PC-9 (cell line): ENCODE results near the gene FCSK. TPM values are rescaled to one million over a fixed set of nuclear protein-coding genes. Genes with fewer than 3 reads are reported as not detected.
"Not testable (repeated sequence)": the region's sequence is repeated elsewhere in the genome, so short reads cannot be mapped to it uniquely, and the experiment has no call there.

ENCODE experiments used
- BruUV-seq: library from RNA; stranded (reverse); fragments of 400-500 nt; replicated peaks from 2 replicates; lab custom pipeline; 2021; lab: Mats Ljungman, UMichigan
- CTCF ChIA-PET: fragments of 300-600 bp; sonication (Branson Sonifier 250); formaldehyde crosslinking; loops from one replicate; lab custom pipeline; 2022; ENCODE audit warnings: antibody characterized with exemption; lab: Charles Lee
- POLR2A ChIA-PET: fragments of 300-600 bp; sonication (Branson Sonifier 250); formaldehyde crosslinking; loops from one replicate; lab custom pipeline; 2022; ENCODE audit warnings: antibody characterized with exemption; ENCODE audit not compliant: unreplicated experiment; lab: Charles Lee
- DNase-seq, 2 experiments: peaks; one replicate each; pipeline versions ENCODE4 v3.0.0 to v3.0.0-alpha.2; 2015 to 2022; ENCODE audit warnings: mixed read lengths in 1 of 2
- H2AFZ ChIP-seq: fragments of 200-600 bp; sonication (generic); 2 replicates; pipeline ENCODE4 v1.8.1; 2017; ENCODE audit warnings: antibody characterized with exemption
- H3F3A ChIP-seq: fragments of 200-600 bp; sonication (generic); 2 replicates; pipeline ENCODE4 v1.8.1; 2017; ENCODE audit warnings: antibody characterized with exemption, mild to moderate bottlenecking, low read depth; ENCODE audit not compliant: insufficient read depth
- H3K27ac ChIP-seq: fragments of 200-600 bp; sonication (generic); 2 replicates; pipeline ENCODE4 v1.6.1; 2016; ENCODE audit warnings: mixed run types
- H3K27me3 ChIP-seq: fragments of 200-600 bp; sonication (generic); 2 replicates; pipeline ENCODE4 v1.6.1; 2016; ENCODE audit warnings: low read depth, mixed run types; ENCODE audit not compliant: insufficient read depth
- H3K36me3 ChIP-seq: fragments of 200-600 bp; sonication (generic); 2 replicates; pipeline ENCODE4 v1.6.1; 2016; ENCODE audit warnings: low read depth, mixed run types
- H3K4me1 ChIP-seq: fragments of 200-600 bp; sonication (generic); replicated peaks from 2 replicates; pipeline ENCODE4 v1.6.1; 2016; ENCODE audit warnings: mixed run types; ENCODE audit not compliant: insufficient read depth
- H3K4me2 ChIP-seq: fragments of 200-600 bp; sonication (generic); 2 replicates; pipeline ENCODE4 v1.6.1; 2017; ENCODE audit warnings: mixed run types
- H3K4me3 ChIP-seq: fragments of 200-600 bp; sonication (generic); 2 replicates; pipeline ENCODE4 v1.6.1; 2016; ENCODE audit warnings: mixed run types
- H3K79me2 ChIP-seq: fragments of 200-600 bp; sonication (generic); 2 replicates; pipeline ENCODE4 v1.6.1; 2017; ENCODE audit warnings: low read depth, mixed run types
- H3K9me2 ChIP-seq: fragments of 200-600 bp; sonication (generic); 2 replicates; pipeline ENCODE4 v1.8.1; 2017; ENCODE audit warnings: mild to moderate bottlenecking; ENCODE audit not compliant: insufficient read depth
- H3K9me3 ChIP-seq: fragments of 200-600 bp; sonication (generic); 2 replicates; pipeline ENCODE4 v1.8.1; 2016; ENCODE audit warnings: low read depth; ENCODE audit not compliant: insufficient read depth
- H4K20me1 ChIP-seq: fragments of 200-600 bp; sonication (generic); 2 replicates; pipeline ENCODE4 v1.8.1; 2017; ENCODE audit not compliant: insufficient read depth
- CTCF ChIP-seq: fragments of 200-600 bp; sonication (generic); conservative IDR thresholded peaks from 2 replicates; pipeline ENCODE4 v1.6.1; 2017; ENCODE audit warnings: mixed run types, antibody characterized with exemption, mild to moderate bottlenecking, moderate library complexity
- EZH2 ChIP-seq: fragments of 200-600 bp; sonication (generic); IDR thresholded peaks from 2 replicates; pipeline ENCODE4 v1.8.0; 2017; ENCODE audit warnings: antibody characterized with exemption, low read depth
- intact Hi-C: fragments of 100-400 bp; cut with micrococcal nuclease; formaldehyde crosslinking; loops from one replicate; pipeline ENCODE4 v1.10.0; 2022; ENCODE audit not compliant: unreplicated experiment
- total RNA-seq: library from RNA; stranded (reverse); gene quantifications from 2 replicates; pipeline ENCODE4 v1.2.3, GENCODE V29; 2021

Gene FCSK
- total RNA-seq, 1 experiment from 2014 or later, result 17.0 TPM

- Histone ChIP-seq H4K20me1 (no peaks in the 10 kb centered on the region), H3K4me1 (peaks cover 4% of the 10 kb centered on the region), H2AFZ (no peak overlapping the region), H3K4me2 (no peak overlapping the region), H3K4me3 (no peak overlapping the region), H3K27ac (no peak overlapping the region), H3K9me2 (no peaks in the 10 kb centered on the region), H3K79me2 (no peaks in the 10 kb centered on the region), H3K27me3 (no peaks in the 10 kb centered on the region), H3F3A (peaks cover 10% of the 10 kb centered on the region; the same call in 1 of the 2 replicates), H3K36me3 (no peaks in the 10 kb centered on the region), H3K9me3 (no peaks in the 10 kb centered on the region)
- ChIA-PET POLR2A (interaction anchor here (0.7 kb wide), 1 partner anchor 11 kb away, joined by 5 read pairs; no protein-coding TSS in a partner anchor), CTCF (no interaction called here)
- no TSS peak for BruUV-seq
- no peak for TF ChIP-seq EZH2
- TF ChIP-seq CTCF, result no peak
- intact Hi-C loops, result no loop called here
- no peak for DNase-seq
Observed at GRCh38 chr16:70410734-70411133, 43.7 kb upstream of the FCSK start.

GRCh38 chr16:70412385-70412784 is 42.0 kb upstream of the FCSK start:
- Histone ChIP-seq H4K20me1 (no peaks in the 10 kb centered on the region), H3K27ac (no peak overlapping the region), H3F3A (peaks cover 5% of the 10 kb centered on the region; the same call in 1 of the 2 replicates), H3K4me2 (no peak overlapping the region), H3K9me3 (no peaks in the 10 kb centered on the region), H3K9me2 (no peaks in the 10 kb centered on the region), H3K4me1 (no peaks in the 10 kb centered on the region), H3K4me3 (no peak overlapping the region), H3K36me3 (no peaks in the 10 kb centered on the region), H2AFZ (no peak overlapping the region), H3K79me2 (no peaks in the 10 kb centered on the region), H3K27me3 (no peaks in the 10 kb centered on the region)
- POLR2A ChIA-PET, result no interaction called here
- DNase-seq, result no peak
- no TSS peak for BruUV-seq
- intact Hi-C loops, result no loop called here
- CTCF ChIA-PET, result interaction anchor here (0.7 kb wide), 1 partner anchor 80 kb away, joined by 9 read pairs; no protein-coding TSS in a partner anchor
- TF ChIP-seq CTCF (no peak), EZH2 (no peak)

- DNase-seq, H3K27me3 ChIP-seq, H3K4me1 ChIP-seq, H3K79me2 ChIP-seq, H3K4me2 ChIP-seq, H3K27ac ChIP-seq, BruUV-seq, H3K36me3 ChIP-seq, intact Hi-C loops, H3K9me3 ChIP-seq, H4K20me1 ChIP-seq, H2AFZ ChIP-seq, H3K9me2 ChIP-seq, H3K4me3 ChIP-seq, H3F3A ChIP-seq: not testable (repeated sequence)
- CTCF ChIA-PET, result interaction anchor here (0.6 kb wide), 1 partner anchor 1058 kb away, joined by 3 read pairs; no protein-coding TSS in a partner anchor
- POLR2A ChIA-PET, result interaction anchor here (0.6 kb wide), 1 partner anchor 15 kb away, joined by 3 read pairs; no protein-coding TSS in a partner anchor
Observed at GRCh38 chr16:70413572-70413971, 40.8 kb upstream of the FCSK start.
